ENCODE data around the gene PPP1R2.
"Not testable (repeated sequence)": the region's sequence is repeated elsewhere in the genome, so short reads cannot be mapped to it uniquely, and the experiment has no call there.

PPP1R2 gene

DNA sequence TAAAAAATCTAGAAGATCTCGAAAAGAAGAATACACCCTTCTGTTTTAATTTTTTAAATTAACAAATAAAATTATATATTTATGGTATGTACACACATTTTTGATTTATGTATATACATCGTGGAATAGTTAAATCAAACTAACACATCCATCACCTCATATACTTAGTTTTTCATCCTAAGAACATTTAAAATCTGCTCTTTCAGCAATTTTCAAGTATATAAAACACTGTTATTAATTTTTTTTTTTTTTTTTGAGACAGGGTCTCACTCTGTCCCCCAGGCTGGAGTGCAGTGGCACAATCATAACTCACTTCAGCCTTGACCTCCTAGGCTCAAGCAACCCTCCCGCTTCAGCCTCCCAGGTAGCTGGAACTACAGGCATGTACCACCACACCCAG, 67.5 kb downstream of the PPP1R2 start:
- TF ChIP-seq CTCF (IDR thresholded peaks at IDR 0.05; ENCODE audit: unreplicated experiment in 3 of 3) = no peak
- Mint-ChIP-seq H3K27ac (no peak overlapping the region), H3K4me1 (no peaks in the 10 kb centered on the region), H3K36me3 (ENCODE audit: low read depth) (no peaks in the 10 kb centered on the region), H3K4me3 (no peak overlapping the region), H3K9me3 (no peaks in the 10 kb centered on the region), H3K27me3 (ENCODE audit: low read depth) (peaks cover 4% of the 10 kb centered on the region)

- H3K4me3 Mint-ChIP-seq; H3K4me1 Mint-ChIP-seq; H3K36me3 Mint-ChIP-seq (ENCODE audit: low read depth); H3K27me3 Mint-ChIP-seq (ENCODE audit: low read depth); H3K27ac Mint-ChIP-seq; H3K9me3 Mint-ChIP-seq: not testable (repeated sequence)
These were observed 68.0 kb downstream of the PPP1R2 start for GRCh38 chr3:195475116-195475515.

- Mint-ChIP-seq H3K4me1 (no peaks in the 10 kb centered on the region), H3K9me3 (peaks cover 9% of the 10 kb centered on the region), H3K27me3 (ENCODE audit: low read depth) (no peaks in the 10 kb centered on the region), H3K4me3 (no peak overlapping the region), H3K27ac (no peak overlapping the region), H3K36me3 (ENCODE audit: low read depth) (no peaks in the 10 kb centered on the region)
- no peak for TF ChIP-seq CTCF (IDR thresholded peaks at IDR 0.05; ENCODE audit: unreplicated experiment in 3 of 3)
These were observed 74.3 kb downstream of the PPP1R2 start for GRCh38 chr3:195468841-195469240.

DNA sequence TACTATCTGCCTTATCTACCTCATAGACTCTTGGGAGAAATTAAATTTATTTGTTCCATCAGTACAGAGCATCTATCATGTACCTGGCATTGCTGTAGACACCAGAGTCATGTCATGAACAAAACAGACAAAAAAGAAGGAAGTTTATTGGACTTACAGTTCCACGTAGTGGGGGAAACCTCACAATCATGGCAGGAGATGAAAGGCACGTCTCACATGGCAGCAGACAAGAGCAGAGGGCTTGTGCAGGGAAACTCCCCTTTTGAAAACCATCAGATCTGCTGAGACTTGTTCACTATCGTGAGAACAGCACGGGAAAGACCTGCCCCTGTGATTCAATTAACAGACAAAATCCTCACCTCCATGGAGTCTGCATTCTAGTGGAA, 74.7 kb downstream of the PPP1R2 start:
- no peak overlapping the region for H3K4me3 Mint-ChIP-seq
- no peaks in the 10 kb centered on the region for H3K36me3 Mint-ChIP-seq (ENCODE audit: low read depth)
- H3K27me3 Mint-ChIP-seq (ENCODE audit: low read depth) = no peaks in the 10 kb centered on the region
- no peaks in the 10 kb centered on the region for H3K4me1 Mint-ChIP-seq
- no peak overlapping the region for H3K27ac Mint-ChIP-seq
- TF ChIP-seq CTCF (IDR thresholded peaks at IDR 0.05; ENCODE audit: unreplicated experiment in 3 of 3) = no peak
- peaks cover 9% of the 10 kb centered on the region for H3K9me3 Mint-ChIP-seq

DNA sequence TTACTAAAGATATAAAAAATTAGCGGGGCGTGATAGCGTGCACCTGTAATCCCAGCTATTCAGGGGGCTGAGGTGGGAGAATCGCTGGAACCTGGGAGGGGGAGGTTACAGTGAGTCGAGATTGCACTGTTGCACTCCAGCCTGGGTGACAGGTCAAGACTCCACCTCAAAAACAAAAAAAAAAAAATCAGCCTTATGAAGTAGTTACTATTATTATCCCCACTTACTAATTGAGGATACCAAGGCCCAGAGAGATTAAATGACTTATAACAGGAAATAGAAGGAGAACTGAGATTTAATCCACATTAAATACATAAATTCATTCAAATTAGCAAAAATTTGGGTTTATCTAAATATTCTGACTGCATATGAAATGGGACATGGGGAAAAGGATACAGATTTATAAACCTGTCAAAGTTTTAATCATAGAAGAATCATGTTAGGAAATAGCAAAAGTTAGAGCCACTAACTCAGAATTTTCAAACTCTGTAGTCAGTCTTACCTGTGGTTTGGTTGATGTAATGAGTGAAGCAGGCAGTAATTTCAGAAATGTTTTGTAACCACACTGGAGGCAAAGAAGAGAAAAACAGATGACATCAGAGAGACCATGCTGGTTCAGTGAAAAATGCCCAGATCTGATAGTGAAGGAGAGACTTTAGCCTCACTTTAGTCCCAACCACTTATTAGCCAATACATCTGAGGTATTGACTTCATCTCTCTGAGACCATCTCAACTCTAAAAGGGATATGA, 75.3 kb downstream of the PPP1R2 start:
- Mint-ChIP-seq H3K9me3 (peaks cover 9% of the 10 kb centered on the region), H3K4me3 (no peak overlapping the region), H3K27me3 (ENCODE audit: low read depth) (no peaks in the 10 kb centered on the region), H3K36me3 (ENCODE audit: low read depth) (no peaks in the 10 kb centered on the region), H3K4me1 (no peaks in the 10 kb centered on the region), H3K27ac (no peak overlapping the region)
- TF ChIP-seq CTCF (IDR thresholded peaks at IDR 0.05; ENCODE audit: unreplicated experiment in 3 of 3) = no peak

DNA sequence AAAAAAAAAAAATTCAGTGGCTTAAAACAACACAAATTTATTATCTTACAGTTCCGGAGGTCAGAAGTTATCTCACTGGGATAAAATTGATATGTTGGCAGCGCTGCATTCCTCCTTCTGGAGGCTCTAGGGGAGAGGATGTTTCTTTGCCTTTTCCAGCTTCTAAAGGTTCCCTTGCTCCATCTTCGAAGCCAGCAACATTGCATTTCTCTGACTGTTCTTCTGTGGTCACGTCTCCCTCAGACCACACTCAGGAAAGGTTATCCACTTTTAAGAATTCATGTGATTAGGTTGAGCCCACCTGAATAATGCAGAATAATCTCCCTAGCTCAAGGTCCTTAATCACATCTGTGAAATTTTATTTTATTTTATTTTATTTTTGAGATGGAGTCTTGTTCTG, 76.9 kb downstream of the PPP1R2 start:
- no peak overlapping the region for H3K4me3 Mint-ChIP-seq
- TF ChIP-seq CTCF (IDR thresholded peaks at IDR 0.05; ENCODE audit: unreplicated experiment in 3 of 3) = no peak
- no peaks in the 10 kb centered on the region for H3K27me3 Mint-ChIP-seq (ENCODE audit: low read depth)
- peaks cover 9% of the 10 kb centered on the region for H3K9me3 Mint-ChIP-seq
- no peaks in the 10 kb centered on the region for H3K36me3 Mint-ChIP-seq (ENCODE audit: low read depth)
- no peaks in the 10 kb centered on the region for H3K4me1 Mint-ChIP-seq
- no peak overlapping the region for H3K27ac Mint-ChIP-seq
